Measurements from ENCODE around the gene ATP1A3.

GRCh38 chr19:41984961-41985360 lies 9.1 kb downstream of the ATP1A3 start:
- TF ChIP-seq MXD4 (CRISPR knock-in tag; IDR thresholded peaks at IDR 0.05; ENCODE audit: borderline replicate concordance), result no peak
- no peak for TF ChIP-seq MLX (CRISPR knock-in tag; IDR thresholded peaks at IDR 0.05)
- TF ChIP-seq, protein P1, sequence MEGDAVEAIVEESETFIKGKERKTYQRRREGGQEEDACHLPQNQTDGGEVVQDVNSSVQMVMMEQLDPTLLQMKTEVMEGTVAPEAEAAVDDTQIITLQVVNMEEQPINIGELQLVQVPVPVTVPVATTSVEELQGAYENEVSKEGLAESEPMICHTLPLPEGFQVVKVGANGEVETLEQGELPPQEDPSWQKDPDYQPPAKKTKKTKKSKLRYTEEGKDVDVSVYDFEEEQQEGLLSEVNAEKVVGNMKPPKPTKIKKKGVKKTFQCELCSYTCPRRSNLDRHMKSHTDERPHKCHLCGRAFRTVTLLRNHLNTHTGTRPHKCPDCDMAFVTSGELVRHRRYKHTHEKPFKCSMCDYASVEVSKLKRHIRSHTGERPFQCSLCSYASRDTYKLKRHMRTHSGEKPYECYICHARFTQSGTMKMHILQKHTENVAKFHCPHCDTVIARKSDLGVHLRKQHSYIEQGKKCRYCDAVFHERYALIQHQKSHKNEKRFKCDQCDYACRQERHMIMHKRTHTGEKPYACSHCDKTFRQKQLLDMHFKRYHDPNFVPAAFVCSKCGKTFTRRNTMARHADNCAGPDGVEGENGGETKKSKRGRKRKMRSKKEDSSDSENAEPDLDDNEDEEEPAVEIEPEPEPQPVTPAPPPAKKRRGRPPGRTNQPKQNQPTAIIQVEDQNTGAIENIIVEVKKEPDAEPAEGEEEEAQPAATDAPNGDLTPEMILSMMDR (IDR thresholded peaks at IDR 0.05), result no peak
- TF ChIP-seq ZBTB21 (CRISPR knock-in tag; IDR thresholded peaks at IDR 0.05; ENCODE audit: borderline replicate concordance), result no peak
- TF ChIP-seq KAT7 (CRISPR knock-in tag; IDR thresholded peaks at IDR 0.05; ENCODE audit: borderline replicate concordance), result no peak
- no peak for TF ChIP-seq ZNF263 (CRISPR knock-in tag; IDR thresholded peaks at IDR 0.05; ENCODE audit: low read depth)
- TF ChIP-seq, protein P2, sequence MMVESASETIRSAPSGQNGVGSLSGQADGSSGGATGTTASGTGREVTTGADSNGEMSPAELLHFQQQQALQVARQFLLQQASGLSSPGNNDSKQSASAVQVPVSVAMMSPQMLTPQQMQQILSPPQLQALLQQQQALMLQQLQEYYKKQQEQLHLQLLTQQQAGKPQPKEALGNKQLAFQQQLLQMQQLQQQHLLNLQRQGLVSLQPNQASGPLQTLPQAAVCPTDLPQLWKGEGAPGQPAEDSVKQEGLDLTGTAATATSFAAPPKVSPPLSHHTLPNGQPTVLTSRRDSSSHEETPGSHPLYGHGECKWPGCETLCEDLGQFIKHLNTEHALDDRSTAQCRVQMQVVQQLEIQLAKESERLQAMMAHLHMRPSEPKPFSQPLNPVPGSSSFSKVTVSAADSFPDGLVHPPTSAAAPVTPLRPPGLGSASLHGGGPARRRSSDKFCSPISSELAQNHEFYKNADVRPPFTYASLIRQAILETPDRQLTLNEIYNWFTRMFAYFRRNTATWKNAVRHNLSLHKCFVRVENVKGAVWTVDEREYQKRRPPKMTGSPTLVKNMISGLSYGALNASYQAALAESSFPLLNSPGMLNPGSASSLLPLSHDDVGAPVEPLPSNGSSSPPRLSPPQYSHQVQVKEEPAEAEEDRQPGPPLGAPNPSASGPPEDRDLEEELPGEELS (CRISPR knock-in tag; IDR thresholded peaks at IDR 0.05), result no peak
- TF ChIP-seq JUN (CRISPR knock-in tag; IDR thresholded peaks at IDR 0.05), result no peak
- TF ChIP-seq, protein P3, sequence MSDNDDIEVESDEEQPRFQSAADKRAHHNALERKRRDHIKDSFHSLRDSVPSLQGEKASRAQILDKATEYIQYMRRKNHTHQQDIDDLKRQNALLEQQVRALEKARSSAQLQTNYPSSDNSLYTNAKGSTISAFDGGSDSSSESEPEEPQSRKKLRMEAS (CRISPR knock-in tag; IDR thresholded peaks at IDR 0.05), result no peak
- TF ChIP-seq FOXJ3 (CRISPR knock-in tag; IDR thresholded peaks at IDR 0.05; ENCODE audit: borderline replicate concordance), result no peak
- TF ChIP-seq SOX15 (CRISPR knock-in tag; IDR thresholded peaks at IDR 0.05), result no peak
- TF ChIP-seq, protein P4, sequence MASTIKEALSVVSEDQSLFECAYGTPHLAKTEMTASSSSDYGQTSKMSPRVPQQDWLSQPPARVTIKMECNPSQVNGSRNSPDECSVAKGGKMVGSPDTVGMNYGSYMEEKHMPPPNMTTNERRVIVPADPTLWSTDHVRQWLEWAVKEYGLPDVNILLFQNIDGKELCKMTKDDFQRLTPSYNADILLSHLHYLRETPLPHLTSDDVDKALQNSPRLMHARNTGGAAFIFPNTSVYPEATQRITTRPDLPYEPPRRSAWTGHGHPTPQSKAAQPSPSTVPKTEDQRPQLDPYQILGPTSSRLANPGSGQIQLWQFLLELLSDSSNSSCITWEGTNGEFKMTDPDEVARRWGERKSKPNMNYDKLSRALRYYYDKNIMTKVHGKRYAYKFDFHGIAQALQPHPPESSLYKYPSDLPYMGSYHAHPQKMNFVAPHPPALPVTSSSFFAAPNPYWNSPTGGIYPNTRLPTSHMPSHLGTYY (CRISPR knock-in tag; IDR thresholded peaks at IDR 0.05), result no peak
- TF ChIP-seq SP1 (CRISPR knock-in tag; conservative IDR thresholded peaks at IDR 0.05), result no peak

All from WTC11 (cell line).